Stimulated activated CD8-positive, alpha-beta memory T cell treated with anti-CD3 and anti-CD28 coated beads, Interleukin-4, amount 100 ng/mL, for 1 hour (primary cell): ENCODE results near the gene FYN.
A peak's percentile ranks its signal among the peaks of the same experiment; 100 is the strongest.

ENCODE experiments used
- DNase-seq, 2 donors: peaks; one replicate each; pipeline ENCODE4 v3.0.0-alpha.2; 2020; ENCODE audit warnings: low read depth in 2 of 2, low spot score in 1 of 2

FYN gene

DNA sequence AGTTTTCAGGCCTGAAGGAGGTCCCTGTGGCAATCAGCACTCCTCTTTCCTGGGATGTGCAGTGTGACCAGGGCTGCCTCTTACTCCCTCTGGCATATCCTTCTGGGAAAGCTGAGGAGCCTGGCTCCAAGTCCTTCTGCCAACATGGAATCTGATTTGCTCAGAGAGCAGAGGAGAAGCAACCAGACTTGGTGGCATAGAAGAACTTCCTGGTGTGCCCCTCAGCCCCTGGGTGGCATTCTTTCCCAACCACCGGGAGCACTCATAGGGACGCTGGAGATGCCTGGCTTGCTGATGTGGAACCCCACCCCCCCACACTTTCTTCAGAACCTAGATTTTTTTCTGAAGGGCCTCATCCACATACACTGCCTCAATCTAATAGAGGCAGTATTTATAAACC lies 160.0 kb downstream of the FYN start:
- DNase-seq, result no peak

DNA sequence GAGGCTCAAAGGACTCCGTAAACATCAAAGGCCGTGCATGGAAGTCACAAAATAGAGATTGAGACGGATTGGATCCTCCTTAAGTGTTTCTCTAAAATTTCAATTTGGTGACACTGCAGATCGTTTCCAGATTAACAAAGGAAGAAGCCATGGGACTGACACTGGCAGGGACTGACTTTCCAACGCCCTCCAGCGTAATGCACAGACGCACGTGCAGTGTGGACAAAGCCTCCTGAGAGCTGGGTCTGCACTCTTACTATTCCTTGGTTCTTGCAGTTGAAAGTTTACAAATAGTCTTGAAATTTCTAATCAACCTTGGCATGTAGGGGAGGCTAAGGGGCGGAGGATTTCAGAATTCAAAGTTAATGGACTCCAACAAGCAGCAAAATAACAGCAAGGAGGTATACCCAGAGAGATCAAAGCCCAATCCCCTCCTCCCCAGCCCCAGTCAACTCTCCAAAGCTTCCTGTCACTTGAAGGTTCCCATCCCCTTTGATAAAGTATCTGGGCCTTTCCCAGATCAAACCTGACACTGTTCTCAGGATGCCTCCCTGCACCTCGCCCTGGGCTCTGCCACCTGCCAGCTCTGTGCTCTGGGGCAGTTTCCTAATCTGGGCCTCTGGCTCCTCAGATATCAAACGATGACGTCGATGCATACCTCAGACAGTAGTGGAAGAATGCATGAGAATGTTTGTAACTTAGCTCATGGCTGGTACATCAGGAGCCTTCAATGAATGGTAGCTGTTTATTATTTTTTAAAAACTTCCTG lies 161.1 kb downstream of the FYN start:
- no peak for DNase-seq

DNA sequence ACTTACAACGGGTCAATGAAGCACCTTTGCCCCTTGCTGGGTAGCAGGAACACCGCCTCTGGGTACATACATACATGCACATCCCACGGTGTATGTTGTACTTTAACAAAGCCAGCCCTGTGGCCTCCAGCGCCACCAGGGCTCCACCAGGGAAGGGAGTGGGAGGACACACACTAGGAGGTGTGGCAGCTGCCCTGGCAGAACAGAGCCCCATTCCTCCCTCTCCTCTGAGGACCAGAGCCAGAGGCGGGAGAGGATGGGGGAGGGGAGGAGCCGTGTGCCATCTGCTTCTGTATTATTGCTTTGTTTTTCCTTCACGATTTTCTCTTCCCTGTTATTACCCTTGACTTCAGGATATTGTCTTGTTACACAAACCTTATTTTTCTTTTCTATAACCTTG lies 161.8 kb downstream of the FYN start:
- DNase-seq, result no peak

DNA sequence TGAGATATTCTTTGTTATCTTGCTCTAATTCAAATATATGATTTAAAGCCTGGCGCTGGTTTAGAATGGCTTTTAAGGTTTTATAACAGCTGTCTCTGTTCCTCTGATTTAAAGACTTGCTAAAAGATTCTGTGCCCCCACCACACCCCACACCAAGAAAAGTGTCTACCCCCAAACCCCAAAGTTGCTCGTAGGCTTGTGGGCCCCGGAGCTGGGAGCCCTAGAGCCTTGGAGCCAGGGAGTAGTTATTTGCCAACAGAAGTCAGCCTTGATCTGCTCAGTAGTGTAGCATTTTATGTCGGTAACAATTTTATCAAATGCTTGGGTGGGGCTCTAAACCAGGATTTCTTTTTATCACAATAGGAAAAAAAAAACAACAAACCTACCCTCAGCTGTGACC lies 162.3 kb downstream of the FYN start:
- no peak for DNase-seq

DNA sequence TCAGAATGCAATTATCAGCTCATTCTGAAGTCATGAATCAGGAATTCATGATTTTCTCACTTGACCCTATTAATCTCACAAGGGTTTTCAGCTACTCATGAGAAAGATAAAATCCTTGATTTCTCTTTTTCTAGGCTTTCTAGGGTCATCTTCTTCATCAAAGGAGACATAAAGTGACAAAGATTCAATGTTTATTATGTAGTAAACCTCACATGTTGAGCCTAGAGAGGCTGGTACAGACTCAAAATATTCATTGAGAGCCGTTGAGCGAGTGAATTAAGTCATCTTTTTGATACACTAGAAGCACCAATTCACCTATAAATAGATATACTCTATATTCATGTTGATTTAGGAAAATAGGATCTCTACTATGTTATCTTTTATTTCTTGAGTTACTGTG lies 162.8 kb downstream of the FYN start:
- DNase-seq, result no peak

DNA sequence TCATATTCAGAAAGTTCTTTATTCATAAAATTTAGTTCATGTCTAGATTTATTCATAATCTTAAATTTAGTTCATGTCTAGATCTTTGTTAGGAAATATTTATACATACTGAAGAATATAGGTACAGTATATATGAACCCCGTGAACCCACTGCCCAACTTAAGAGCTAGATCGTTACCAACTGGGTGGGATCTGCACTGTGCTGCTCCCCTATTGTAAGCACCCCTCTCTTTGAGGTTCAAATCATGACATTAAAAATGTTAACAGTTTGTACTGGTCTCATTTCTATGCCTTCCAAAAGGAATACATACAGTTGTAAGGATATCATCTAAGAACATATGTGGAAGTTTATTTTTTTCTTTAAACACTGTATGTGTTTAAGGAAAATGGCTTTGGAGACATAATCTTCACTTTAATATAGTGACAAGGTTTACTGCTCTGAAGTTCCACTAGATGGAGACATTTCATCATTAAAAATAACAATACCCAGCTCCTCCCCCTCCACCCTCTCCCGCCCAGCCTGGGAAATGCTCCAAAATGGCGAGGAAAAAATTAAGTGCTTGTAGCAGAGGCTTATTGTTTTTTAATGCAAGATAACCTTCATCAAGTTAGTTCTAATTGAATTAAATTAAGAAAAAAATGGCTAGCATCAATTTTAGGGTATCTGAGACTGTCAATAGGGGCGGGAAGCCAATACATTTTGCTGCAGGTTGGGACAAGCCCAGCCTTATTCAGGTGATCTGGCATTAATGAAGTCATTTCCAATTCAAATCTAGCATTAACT lies 163.4 kb downstream of the FYN start:
- DNase-seq, result peak in 1 of 2 donors; percentile 26

DNA sequence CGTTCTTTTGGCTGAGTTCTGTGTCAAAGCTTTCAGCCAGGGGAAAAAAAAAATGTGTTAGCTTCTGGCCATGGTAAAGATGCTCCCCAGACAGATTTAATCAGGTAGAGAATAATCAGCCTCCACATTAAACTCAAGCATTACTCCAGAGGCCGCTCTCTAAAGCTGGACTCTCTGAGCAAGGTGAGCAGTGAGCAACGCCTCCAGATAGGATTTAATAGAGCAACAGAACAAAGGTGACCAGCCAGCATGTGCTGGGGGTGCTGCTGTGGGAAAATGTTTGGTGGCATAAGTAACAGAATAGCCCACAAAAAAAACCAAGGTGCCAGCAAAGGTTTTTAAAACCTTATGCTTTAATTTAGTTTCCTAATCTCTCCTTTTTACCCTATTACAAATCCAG lies 164.1 kb downstream of the FYN start:
- DNase-seq, result no peak

DNA sequence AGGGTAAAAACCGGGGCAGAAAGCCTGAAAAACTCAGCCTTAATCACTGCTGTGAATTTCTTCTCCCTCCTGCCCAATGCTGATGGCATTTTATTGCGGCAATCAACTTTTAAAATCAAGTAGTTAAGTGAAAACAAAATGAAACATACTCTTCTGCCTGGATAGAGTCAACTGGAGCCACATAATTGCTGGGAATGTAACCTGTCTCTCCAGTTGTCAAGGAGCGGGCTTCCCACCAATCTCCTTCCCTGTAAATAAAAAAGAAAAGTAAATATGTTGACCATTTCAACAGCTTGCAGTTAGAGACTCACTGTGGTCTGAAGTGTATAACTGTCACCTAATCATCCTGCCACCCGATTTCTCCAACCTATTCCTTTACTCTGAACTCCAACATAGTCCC lies 165.5 kb downstream of the FYN start:
- DNase-seq, result no peak

DNA sequence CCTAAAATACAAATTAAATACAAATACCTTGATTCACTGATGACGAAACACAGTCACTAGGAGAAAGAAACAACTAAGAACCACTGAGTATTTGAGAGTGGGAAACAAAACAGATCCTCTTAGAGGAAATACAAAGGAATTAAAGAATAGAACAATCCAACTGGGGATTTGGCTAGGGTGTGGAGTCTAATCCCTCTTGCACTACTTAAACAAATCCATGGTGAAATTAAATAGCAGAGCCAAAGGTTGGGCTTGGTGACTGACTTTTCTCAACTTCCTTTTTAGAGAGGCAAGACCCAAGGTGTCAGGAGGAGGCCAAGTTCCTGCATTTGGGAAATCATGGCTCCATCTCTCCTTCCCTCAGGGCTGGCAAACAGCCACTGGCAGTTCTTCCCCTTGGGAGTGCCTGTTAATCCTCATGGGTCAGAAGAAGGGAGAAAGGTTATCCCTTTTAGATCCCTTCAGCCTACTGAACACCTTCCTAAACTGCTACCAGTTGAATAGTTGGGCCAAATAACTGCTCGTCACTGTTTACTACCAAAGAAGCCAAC lies 166.3 kb downstream of the FYN start:
- DNase-seq, result no peak

DNA sequence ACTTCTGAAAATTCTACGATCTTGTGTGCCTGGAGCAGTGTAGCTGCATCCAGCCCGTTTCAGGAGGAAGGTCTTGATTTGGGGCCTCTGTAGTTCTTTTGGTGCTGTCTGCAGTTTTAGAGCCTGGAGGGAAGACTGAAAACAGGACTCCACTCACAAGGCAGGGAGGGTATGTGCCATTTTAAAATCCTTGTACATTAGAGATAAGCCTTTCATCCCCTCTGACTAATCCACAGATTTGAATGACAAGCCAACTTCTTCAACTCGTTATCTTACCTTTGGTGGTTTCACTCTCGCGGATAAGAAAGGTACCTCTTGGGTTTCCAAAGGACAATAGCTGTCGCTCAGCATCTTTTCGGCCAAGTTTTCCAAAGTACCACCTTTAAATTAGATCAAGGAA lies 169.5 kb downstream of the FYN start:
- no peak for DNase-seq

DNA sequence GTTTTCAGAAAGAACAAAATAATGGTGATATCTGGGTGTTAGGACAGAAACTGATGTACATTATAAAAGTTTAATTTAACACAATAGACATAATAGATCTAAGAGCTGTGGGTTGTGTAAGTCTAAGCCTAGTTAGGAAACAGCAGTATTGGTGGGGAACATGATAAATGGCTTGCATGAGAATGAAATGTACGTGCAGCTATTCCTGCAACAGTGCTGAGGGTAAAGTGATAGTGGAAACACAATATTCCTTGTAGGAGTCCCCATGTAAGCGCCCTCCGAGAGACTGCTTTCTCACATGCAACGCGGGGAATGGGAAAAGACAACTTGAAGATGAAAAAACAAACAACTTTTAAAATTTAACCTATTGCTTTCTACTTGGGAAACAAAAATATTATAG lies 171.0 kb downstream of the FYN start:
- DNase-seq, result no peak

DNA sequence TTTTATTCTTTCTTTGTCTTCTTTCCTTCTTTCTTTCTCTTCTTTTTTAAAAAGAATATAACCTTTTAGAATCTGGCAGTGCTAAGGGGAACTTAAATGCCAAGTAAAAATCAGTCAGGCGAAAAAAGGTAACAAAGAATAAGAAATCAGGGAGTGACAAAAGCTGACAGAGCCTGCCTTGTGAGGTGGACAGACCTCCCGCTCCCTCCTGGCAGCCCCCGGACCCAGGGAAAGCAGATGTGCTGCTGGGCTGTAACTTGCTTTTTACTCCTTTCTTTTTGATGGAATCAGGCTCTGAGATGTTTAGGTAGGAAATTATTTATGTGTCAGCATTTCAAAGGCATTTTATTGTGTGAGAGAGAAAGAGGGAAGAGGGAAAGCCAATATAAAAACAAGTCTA lies 172.1 kb downstream of the FYN start:
- DNase-seq, result no peak

DNA sequence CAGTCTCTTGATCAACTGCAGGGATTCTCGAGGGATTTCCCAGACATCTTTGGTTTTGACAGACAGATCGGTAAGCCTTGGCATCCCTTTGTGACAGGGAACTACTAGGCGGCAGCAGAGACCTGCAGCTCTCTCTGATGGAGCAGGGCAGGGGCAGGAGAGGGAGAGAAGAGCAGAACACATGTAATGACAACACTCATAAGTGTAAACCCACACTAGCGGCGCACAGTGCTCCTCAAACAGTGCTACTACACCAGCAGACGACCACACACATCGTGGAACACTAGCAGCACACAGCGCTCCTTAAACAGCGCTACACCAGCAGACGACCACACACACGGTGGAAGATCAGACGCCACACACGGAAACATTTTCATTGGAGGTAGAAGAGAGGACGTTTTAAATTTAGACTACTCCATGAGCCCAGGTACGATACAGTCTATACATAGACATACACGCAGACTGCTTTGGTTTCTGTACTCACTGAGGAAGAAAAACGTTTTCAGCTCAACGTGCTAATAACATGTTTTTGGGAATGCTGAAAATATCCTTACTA lies 173.0 kb downstream of the FYN start:
- DNase-seq, result no peak

DNA sequence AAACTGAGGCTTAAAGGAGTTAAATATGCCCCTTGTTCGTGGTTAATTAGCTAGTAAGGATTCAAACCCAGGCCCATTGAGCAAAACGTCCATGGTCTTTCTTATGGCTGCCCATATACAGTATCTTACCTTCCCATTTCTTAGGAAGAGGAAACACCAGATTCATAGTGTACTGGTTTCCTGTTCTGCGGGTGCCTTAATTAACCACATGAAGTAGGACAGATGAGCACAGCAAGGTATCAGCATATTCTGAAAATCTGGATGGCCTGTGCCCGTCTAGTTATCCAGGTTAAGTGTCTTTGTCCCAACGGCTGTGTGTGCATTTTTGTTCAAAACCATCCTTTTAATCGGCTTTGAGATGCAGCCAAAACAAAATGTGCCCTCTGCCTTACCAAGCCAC lies 174.1 kb downstream of the FYN start:
- no peak for DNase-seq

DNA sequence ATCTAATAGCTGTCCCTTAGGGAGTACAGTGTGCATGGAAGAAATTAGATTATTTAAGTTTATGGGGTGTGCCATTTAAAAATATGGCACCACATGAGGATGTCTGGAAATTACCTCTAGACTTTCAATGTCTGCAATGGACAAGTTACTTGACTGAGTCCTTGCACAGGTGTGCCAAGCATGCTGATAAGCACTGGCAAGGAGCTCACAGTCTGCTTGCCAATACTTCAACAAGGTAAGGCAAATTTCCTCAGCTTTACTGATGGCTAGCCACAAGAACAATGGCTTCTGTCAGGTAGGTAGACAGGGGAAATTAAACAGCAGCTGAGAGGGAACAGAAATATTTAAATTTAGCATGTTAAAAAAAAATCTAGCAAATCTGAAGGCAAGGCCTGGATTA lies 176.4 kb downstream of the FYN start:
- DNase-seq, result no peak

DNA sequence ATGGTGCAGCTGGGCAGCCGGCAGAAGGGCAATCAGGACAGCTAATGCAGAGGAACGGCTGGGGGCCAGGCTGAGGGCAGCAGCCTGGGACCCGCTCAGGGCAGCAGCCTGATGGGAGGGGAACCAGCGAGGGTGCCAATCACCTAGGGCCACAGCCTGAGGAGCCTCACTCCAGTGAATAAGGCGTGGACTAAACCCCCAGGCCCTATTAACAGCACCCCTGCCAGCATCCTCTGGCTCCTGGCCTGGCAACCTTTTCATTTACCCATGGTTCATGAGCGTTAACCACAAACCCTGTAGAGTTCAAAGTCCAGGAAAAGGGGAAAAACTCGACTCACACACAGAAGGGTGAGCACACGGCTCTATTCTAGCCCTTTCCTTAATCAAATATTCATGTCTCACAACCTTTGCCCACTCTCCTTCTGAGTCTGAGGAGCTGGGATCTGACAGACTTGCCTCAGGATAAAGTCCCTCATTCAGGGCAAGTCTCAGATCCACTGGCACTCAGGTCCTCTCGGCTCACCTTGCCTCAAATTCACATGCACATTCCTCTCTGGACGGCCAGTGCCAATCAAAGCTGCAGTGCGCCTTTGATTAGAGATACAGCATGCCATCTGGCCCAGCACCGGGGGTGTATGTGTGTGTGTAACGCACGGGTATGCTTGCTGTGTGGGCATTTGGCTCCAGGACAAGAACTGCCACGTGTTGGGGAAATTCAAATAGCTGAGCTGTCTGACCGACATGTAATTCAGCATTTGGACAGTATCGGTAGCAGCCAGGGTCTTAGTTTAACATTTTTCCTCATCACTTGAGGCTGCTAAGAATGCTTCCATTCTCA lies 180.7 kb downstream of the FYN start:
- DNase-seq, result no peak

DNA sequence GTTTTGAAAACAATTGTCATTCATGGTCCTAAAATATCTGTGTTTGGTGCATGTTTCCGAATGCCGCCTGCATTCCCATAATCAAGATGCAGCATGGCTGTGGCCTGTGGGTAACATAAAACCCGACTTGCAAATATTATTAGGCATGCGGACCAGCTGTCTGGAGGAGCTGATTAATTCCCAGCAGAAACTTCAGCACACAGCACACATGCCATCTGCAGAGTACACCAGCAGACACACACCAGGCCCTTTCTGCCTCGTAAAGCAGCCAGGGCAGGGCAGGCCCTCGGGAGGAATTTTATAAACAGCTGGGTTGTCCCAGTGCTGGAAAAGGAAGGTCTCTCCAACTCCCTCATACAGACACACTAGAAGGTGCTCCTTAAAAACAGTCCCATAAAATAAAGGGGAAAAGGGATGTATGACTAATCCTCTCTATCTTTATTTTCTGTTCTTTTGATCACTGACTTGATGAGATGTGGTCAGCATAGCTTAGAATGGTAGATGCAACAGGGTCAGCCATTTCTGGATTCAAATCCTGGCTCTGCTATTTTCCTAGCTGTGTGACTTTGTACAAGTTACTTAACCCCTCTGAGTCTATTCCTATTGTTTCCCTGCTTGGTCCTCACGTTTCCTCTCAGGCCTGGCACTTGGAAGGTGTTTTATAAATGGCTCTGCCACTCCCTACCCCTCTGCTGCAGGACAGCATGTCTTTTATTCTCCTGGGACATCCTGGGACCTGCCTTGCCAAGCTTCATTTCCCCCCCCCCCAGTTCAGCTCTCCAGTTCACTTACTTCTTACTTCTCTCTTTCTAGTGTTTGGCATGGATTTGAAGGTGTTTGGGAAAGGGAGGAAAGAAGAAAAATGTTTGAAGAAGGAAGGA lies 181.7 kb downstream of the FYN start:
- DNase-seq, result no peak

DNA sequence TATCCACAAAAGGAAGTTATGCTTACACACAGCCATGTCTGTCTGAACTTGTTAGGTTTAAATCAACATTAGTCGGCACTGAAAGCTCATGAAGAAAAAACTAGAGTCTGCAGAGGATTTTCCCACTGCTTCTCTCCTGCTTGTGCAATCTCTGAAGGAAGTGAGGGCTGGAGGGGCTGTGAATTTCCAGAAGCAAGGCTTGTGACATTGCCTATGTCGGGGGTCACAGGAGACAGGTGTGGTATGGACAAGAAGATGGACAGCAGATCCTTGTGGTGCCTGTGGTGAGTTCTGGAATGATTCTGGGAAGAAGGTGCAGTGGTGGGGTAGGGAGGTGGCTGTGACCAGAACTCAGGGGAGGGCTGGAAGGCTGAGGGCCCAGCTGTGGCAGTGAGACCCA lies 183.3 kb downstream of the FYN start:
- no peak for DNase-seq

DNA sequence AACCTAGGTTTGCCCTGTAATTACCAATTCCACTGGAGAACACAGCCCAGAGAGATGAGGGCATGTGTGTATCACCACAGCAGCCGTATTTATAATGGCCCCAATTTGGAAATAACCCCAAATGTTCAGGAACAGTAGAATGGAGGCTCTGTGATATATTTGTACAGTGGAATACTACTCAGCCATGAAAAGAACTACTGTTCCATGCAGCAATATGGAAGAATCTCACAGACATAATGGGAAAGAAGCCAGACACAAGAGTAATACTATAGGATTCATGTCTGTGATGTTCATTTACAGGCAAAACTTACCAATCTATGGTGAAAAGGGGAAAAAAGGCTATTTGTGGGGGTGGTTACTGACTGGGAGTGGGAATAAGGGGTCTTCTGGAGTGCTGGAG lies 183.8 kb downstream of the FYN start:
- DNase-seq, result no peak

DNA sequence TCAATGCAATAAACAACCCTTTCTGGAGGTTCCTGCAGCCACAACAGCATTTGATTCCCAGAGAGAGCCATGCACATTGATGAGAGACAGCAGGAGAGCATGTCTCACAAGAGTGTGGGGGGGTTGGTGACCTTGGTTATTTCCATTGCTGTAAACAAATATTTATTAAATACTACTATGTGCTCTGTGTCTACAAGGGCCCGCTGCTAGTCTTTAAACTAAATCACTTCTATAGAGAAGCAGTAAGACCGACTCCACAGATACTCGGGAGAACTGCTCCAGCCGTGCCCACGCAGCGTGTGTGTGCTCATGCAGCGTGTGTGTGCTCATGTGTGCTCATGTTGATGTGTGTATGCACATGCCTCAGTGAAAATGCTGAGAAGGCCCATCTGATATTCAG lies 184.9 kb downstream of the FYN start:
- DNase-seq, result no peak
